Vagina (tissue), 2 donors: ENCODE data around the gene NTSR1.

ENCODE experiments used
- POLR2A ChIP-seq, 2 donors: fragments of 450-650 bp; IDR thresholded peaks; one replicate each; pipeline ENCODE4 v1.6.1; 2017; ENCODE audit warnings: antibody characterized with exemption in 2 of 2, mild to moderate bottlenecking in 2 of 2, moderate library complexity in 2 of 2
- TF ChIP-seq, protein P1 (sequence below), 3 experiments: fragments of 450-650 bp in 2 of 3; fragments of 200-600 bp in 1 of 3; sonication (generic) in 1 of 3; IDR thresholded peaks; one replicate each; pipeline ENCODE4 v1.5.1; 2017 to 2019; ENCODE audit warnings: antibody characterized with exemption in 3 of 3, mild to moderate bottlenecking in 2 of 3, moderate library complexity in 2 of 3

DNA sequence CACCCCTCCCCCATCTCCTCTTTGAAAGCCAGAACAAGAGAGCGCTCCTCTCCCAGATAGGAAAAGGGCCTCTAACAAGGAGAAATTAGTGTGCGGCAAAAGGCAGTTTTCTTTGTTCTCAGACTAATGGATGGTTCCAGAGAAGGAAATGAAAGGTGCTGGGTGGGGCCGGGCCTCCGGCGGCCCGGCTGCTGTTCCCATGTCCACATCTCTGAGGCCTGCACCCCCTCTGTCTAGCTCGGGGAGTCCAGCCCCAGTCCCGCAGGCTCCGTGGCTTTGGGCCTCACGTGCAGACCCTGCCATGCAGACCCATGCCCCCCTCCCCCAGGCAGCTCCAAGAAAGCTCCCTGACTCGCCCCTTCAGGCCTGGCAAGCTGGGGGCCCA is 51.8 kb downstream of the NTSR1 start:
- TF ChIP-seq, protein P1, sequence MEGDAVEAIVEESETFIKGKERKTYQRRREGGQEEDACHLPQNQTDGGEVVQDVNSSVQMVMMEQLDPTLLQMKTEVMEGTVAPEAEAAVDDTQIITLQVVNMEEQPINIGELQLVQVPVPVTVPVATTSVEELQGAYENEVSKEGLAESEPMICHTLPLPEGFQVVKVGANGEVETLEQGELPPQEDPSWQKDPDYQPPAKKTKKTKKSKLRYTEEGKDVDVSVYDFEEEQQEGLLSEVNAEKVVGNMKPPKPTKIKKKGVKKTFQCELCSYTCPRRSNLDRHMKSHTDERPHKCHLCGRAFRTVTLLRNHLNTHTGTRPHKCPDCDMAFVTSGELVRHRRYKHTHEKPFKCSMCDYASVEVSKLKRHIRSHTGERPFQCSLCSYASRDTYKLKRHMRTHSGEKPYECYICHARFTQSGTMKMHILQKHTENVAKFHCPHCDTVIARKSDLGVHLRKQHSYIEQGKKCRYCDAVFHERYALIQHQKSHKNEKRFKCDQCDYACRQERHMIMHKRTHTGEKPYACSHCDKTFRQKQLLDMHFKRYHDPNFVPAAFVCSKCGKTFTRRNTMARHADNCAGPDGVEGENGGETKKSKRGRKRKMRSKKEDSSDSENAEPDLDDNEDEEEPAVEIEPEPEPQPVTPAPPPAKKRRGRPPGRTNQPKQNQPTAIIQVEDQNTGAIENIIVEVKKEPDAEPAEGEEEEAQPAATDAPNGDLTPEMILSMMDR (IDR thresholded peaks at IDR 0.05) = no peak
- no peak for TF ChIP-seq POLR2A (IDR thresholded peaks at IDR 0.05)
